Mesendoderm (in vitro differentiated cells): ENCODE data around the gene TMEM141.

Experiments
- DNase-seq: peaks from one replicate; pipeline ENCODE4 v3.0.0; 2013
- H2AK5ac ChIP-seq: 2 replicates; pipeline ENCODE4 v1.6.1; 2013; ENCODE audit warnings: low read length, inconsistent platforms
- H2BK120ac ChIP-seq: 2 replicates; pipeline ENCODE4 v1.6.1; 2013; ENCODE audit warnings: low read depth, mild to moderate bottlenecking, low read length, moderate library complexity, mixed read lengths
- H2BK15ac ChIP-seq: replicated peaks from 2 replicates; pipeline ENCODE4 v1.6.1; 2013; ENCODE audit warnings: low read depth, mild to moderate bottlenecking, moderate library complexity
- H2BK5ac ChIP-seq: 2 replicates; pipeline ENCODE4 v1.6.1; 2013; ENCODE audit warnings: low read length, inconsistent platforms
- H3K18ac ChIP-seq: 2 replicates; pipeline ENCODE4 v1.6.1; 2013; ENCODE audit warnings: mild to moderate bottlenecking, low read length, mixed read lengths
- H3K23ac ChIP-seq: one replicate; pipeline ENCODE4 v1.6.1; 2013; ENCODE audit warnings: low read length
- H3K27ac ChIP-seq: 2 replicates; pipeline ENCODE4 v1.5.1; 2013; ENCODE audit warnings: low read depth, mild to moderate bottlenecking, inconsistent platforms, low read length, moderate library complexity
- H3K27me3 ChIP-seq: 2 replicates; pipeline ENCODE4 v1.6.1; 2013; ENCODE audit warnings: low read length, control low read depth, mild to moderate bottlenecking, inconsistent platforms; ENCODE audit not compliant: insufficient read depth, poor library complexity
- H3K36me3 ChIP-seq: 2 replicates; pipeline ENCODE4 v1.6.1; 2013; ENCODE audit warnings: low read length, inconsistent platforms; ENCODE audit not compliant: control insufficient read depth, insufficient read depth
- H3K4ac ChIP-seq: one replicate; pipeline ENCODE4 v1.6.1; 2013; ENCODE audit warnings: low read depth, mild to moderate bottlenecking, low read length, moderate library complexity
- H3K4me1 ChIP-seq: 2 replicates; pipeline ENCODE4 v1.6.1; 2013; ENCODE audit warnings: low read depth, low read length, inconsistent platforms; ENCODE audit not compliant: control insufficient read depth
- H3K4me2 ChIP-seq: 2 replicates; pipeline ENCODE4 v1.6.1; 2013; ENCODE audit warnings: low read length
- H3K4me3 ChIP-seq: 2 replicates; pipeline ENCODE4 v1.5.1; 2013; ENCODE audit warnings: mild to moderate bottlenecking, low read length
- H3K56ac ChIP-seq: one replicate; pipeline ENCODE4 v1.6.1; 2013; ENCODE audit warnings: low read length
- H3K79me1 ChIP-seq: 2 replicates; pipeline ENCODE4 v1.6.1; 2013; ENCODE audit warnings: low read length, inconsistent platforms
- H3K79me2 ChIP-seq: 2 replicates; pipeline ENCODE4 v1.6.1; 2013; ENCODE audit warnings: mild to moderate bottlenecking, low read length; ENCODE audit not compliant: control insufficient read depth, insufficient read depth
- H3K9ac ChIP-seq: 2 replicates; pipeline ENCODE4 v1.6.1; 2013; ENCODE audit warnings: low read length, inconsistent platforms
- H4K5ac ChIP-seq: one replicate; pipeline ENCODE4 v1.6.1; 2013; ENCODE audit warnings: low read length
- H4K8ac ChIP-seq: one replicate; pipeline ENCODE4 v1.6.1; 2013; ENCODE audit warnings: low read depth, mild to moderate bottlenecking, control low read depth, low read length, moderate library complexity
- WGBS: extraction: QIAGEN DNeasy Blood & Tissue Kit; methylation state at CpG from one replicate; pipeline ENCODE4 v1.1.7; 2013; ENCODE audit warnings: low lambda C conversion rate, missing lambda C conversion rate; ENCODE audit not compliant: insufficient coverage; ENCODE audit errors: extremely low coverage; 5-methylcytosine and 5-hydroxymethylcytosine counted together

TMEM141 gene

GRCh38 chr9:136745389-136746154, 45.6 kb upstream of the TMEM141 start:
- WGBS = no CpG with 5 or more reads among the region's 23 CpGs
- Histone ChIP-seq H2BK120ac (no peak overlapping the region), H4K8ac (no peak overlapping the region), H3K23ac (no peak overlapping the region), H3K36me3 (no peaks in the 10 kb centered on the region), H2AK5ac (no peak overlapping the region), H3K56ac (no peak overlapping the region), H3K18ac (no peak overlapping the region), H4K5ac (no peak overlapping the region), H3K9ac (no peak overlapping the region), H3K4me3 (no peak overlapping the region), H3K4me2 (no peak overlapping the region), H3K27me3 (no peaks in the 10 kb centered on the region), H2BK5ac (no peak overlapping the region), H3K4me1 (no peaks in the 10 kb centered on the region), H3K79me2 (no peaks in the 10 kb centered on the region), H3K4ac (no peak overlapping the region), H2BK15ac (no peak overlapping the region), H3K79me1 (no peaks in the 10 kb centered on the region), H3K27ac (no peak overlapping the region)
- DNase-seq = no peak

DNA sequence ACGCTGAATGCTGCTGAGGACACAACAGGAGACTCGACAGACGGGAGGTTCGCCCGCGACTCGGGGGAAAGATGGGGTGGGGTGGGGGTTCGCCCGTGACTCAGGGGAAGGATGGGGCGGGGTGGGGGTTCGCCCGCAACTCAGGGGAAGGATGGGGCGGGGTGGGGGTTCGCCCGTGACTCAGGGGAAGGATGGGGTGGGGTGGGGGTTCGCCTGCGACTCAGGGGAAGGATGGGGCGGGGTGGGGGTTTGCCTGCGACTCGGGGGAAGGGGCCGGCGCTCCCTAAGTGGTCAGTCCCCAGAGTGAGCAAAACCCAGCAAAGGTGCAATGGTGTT, 45.0 kb upstream of the TMEM141 start:
- no peak overlapping the region for H2BK120ac ChIP-seq
- no peaks in the 10 kb centered on the region for H3K79me2 ChIP-seq
- H2AK5ac ChIP-seq = no peak overlapping the region
- H4K5ac ChIP-seq = no peak overlapping the region
- no peak overlapping the region for H3K18ac ChIP-seq
- no peak overlapping the region for H3K23ac ChIP-seq
- no peak for DNase-seq
- no peaks in the 10 kb centered on the region for H3K79me1 ChIP-seq
- H3K36me3 ChIP-seq = no peaks in the 10 kb centered on the region
- H3K27me3 ChIP-seq = no peaks in the 10 kb centered on the region
- no peaks in the 10 kb centered on the region for H3K4me1 ChIP-seq
- H2BK15ac ChIP-seq = no peak overlapping the region
- H3K4me3 ChIP-seq = no peak overlapping the region
- no peak overlapping the region for H3K9ac ChIP-seq
- H3K4me2 ChIP-seq = no peak overlapping the region
- no peak overlapping the region for H3K56ac ChIP-seq
- no peak overlapping the region for H2BK5ac ChIP-seq
- H3K27ac ChIP-seq = no peak overlapping the region
- no peak overlapping the region for H4K8ac ChIP-seq
- WGBS = no CpG with 5 or more reads among the region's 22 CpGs
- H3K4ac ChIP-seq = no peak overlapping the region

- Histone ChIP-seq H3K79me2 (no peaks in the 10 kb centered on the region), H3K4me2 (no peak overlapping the region), H3K79me1 (no peaks in the 10 kb centered on the region), H3K23ac (no peak overlapping the region), H4K8ac (no peak overlapping the region), H2BK120ac (no peak overlapping the region), H2AK5ac (no peak overlapping the region), H3K36me3 (no peaks in the 10 kb centered on the region), H3K4me3 (no peak overlapping the region), H3K27me3 (no peaks in the 10 kb centered on the region), H3K27ac (no peak overlapping the region), H4K5ac (no peak overlapping the region), H2BK5ac (no peak overlapping the region), H3K4me1 (no peaks in the 10 kb centered on the region), H3K9ac (no peak overlapping the region), H3K18ac (no peak overlapping the region), H3K4ac (no peak overlapping the region), H2BK15ac (no peak overlapping the region), H3K56ac (no peak overlapping the region)
- WGBS = no CpG with 5 or more reads among the region's 18 CpGs
- DNase-seq = no peak
Measured at GRCh38 chr9:136746621-136747020, 44.5 kb upstream of the TMEM141 start.

- no peak overlapping the region for H3K56ac ChIP-seq
- H4K8ac ChIP-seq = no peak overlapping the region
- no peak for DNase-seq
- no peak overlapping the region for H3K18ac ChIP-seq
- no peaks in the 10 kb centered on the region for H3K4me1 ChIP-seq
- H3K4me2 ChIP-seq = no peak overlapping the region
- no peaks in the 10 kb centered on the region for H3K79me1 ChIP-seq
- H3K9ac ChIP-seq = no peak overlapping the region
- no peaks in the 10 kb centered on the region for H3K36me3 ChIP-seq
- H3K79me2 ChIP-seq = no peaks in the 10 kb centered on the region
- H3K4me3 ChIP-seq = no peak overlapping the region
- no peak overlapping the region for H3K4ac ChIP-seq
- no peak overlapping the region for H2BK15ac ChIP-seq
- no peak overlapping the region for H2BK120ac ChIP-seq
- H2BK5ac ChIP-seq = no peak overlapping the region
- no CpG with 5 or more reads among the region's 22 CpGs for WGBS
- H3K27ac ChIP-seq = no peak overlapping the region
- H4K5ac ChIP-seq = no peak overlapping the region
- no peak overlapping the region for H3K23ac ChIP-seq
- no peaks in the 10 kb centered on the region for H3K27me3 ChIP-seq
- no peak overlapping the region for H2AK5ac ChIP-seq
Measured at GRCh38 chr9:136747161-136748060, 43.7 kb upstream of the TMEM141 start.

- no peak within 1 kb of the TSS for H2BK5ac ChIP-seq
- H3K79me1 ChIP-seq = no peaks in the 10 kb centered on the region
- H2BK15ac ChIP-seq = no peak within 1 kb of the TSS
- no peak within 1 kb of the TSS for H4K5ac ChIP-seq
- no peaks in the 10 kb centered on the region for H3K27me3 ChIP-seq
- H3K27ac ChIP-seq = no peak within 1 kb of the TSS
- no peak within 1 kb of the TSS for H3K9ac ChIP-seq
- no peaks in the 10 kb centered on the region for H3K36me3 ChIP-seq
- no peak within 1 kb of the TSS for H3K4me3 ChIP-seq
- H2BK120ac ChIP-seq = no peak within 1 kb of the TSS
- peak within 1 kb of the TSS; percentile 42 for H3K56ac ChIP-seq
- H3K4me1 ChIP-seq = no peaks in the 10 kb centered on the region
- H3K23ac ChIP-seq = no peak within 1 kb of the TSS
- no peak for DNase-seq
- H3K18ac ChIP-seq = no peak within 1 kb of the TSS
- H2AK5ac ChIP-seq = no peak within 1 kb of the TSS
- H3K4ac ChIP-seq = no peak within 1 kb of the TSS
- no peak within 1 kb of the TSS for H4K8ac ChIP-seq
- no peaks in the 10 kb centered on the region for H3K79me2 ChIP-seq
- no CpG with 5 or more reads among the region's 8 CpGs for WGBS
- H3K4me2 ChIP-seq = no peak within 1 kb of the TSS
Measured at GRCh38 chr9:136748201-136748600, 42.9 kb upstream of the TMEM141 start, which contains the start of gene LCN6. Gene LCN6 (minus strand): TSS chr9:136748525. CDS start chr9:136748483, 42 bp downstream.
